Eye (tissue), 1 donor: ENCODE measurements around the gene ACTL7A.
"Not testable (repeated sequence)": the region's sequence is repeated elsewhere in the genome, so short reads cannot be mapped to it uniquely, and the experiment has no call there.

Experiments used
- DNase-seq: peaks from one replicate; pipeline ENCODE4 v3.0.0-alpha.2; 2015

Gene ACTL7A

GRCh38 chr9:108861997-108862396, at the start of gene ACTL7A:
Gene ACTL7A (plus strand): TSS chr9:108862266. CDS start chr9:108862323, 57 bp downstream.
- no peak for DNase-seq

GRCh38 chr9:108812396-108813025, 49.6 kb upstream of the ACTL7A start:
- DNase-seq: peak; percentile 55

DNA sequence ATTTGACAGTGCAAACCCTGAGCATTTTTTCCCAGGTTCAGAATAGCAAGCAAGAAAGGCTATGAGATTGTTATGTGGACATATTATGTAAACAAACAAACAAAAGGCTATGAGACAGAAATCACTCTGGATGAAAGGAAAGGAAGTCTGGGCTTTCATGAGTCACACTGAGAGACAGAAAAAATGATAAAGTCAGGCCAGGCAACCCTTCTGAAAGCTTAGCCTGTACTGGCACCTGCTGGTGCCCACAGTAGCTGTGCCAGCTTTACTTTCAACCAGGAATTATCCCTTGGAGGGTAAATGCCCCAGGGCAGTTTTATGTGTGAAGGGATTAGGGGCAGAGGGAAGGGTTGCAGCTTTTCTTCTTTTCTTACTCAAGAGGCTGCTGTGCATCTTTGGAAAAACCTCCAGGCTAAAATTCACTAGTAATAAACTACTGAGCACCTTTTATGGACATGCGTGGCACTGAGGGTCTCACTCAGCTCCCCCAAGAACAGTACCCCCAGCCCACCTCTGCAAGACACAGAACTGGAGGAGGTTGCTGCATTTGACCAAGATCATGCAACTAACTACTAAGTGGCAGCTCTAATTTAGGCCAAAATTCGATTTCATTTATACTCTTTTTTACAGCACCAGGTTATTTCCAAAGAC, 48.0 kb upstream of the ACTL7A start:
- DNase-seq: peak; percentile 12

DNA sequence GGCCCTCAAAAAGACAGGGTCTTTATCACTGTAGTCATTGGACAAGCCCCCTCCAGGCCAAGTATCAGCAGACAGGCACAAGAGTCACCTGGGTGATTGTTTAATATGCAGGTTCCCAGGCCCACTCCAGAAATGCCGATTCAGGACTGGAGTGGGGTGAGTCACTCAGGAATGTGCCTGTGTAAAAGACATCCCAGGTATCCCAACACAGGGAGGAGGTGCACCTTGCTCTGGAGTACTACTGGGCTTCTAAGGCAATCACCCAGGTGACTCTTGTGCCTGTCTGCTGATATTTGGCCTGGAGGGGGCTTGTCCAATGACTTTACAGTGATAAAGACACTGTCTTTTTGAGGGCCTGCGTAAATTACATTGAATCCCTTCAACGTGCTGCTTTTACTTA, 46.9 kb upstream of the ACTL7A start:
- DNase-seq: no peak

- DNase-seq: no peak
Measured at GRCh38 chr9:108816037-108816436, 46.0 kb upstream of the ACTL7A start.

DNA sequence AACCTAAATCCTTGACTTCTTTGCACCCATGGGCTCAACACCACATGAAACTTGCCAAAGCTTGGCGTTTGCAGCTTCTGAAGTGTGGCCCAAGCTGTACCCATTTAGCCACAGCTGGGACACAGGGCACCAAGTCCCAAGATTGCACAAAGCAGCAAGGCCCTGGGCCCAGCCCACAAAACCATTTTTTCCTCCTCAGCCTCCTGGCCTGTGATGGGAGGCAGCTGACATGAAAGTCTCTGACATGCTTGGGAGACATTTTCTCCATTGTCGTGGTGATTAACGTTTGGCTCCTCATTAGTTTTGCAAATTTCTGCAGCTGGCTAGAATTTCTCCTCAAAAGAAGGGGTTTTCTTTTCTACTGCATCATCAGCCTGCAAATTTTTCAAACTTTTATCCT, 38.2 kb upstream of the ACTL7A start:
- DNase-seq: no peak

- DNase-seq: no peak
Measured at GRCh38 chr9:108830272-108830671, 31.8 kb upstream of the ACTL7A start.

DNA sequence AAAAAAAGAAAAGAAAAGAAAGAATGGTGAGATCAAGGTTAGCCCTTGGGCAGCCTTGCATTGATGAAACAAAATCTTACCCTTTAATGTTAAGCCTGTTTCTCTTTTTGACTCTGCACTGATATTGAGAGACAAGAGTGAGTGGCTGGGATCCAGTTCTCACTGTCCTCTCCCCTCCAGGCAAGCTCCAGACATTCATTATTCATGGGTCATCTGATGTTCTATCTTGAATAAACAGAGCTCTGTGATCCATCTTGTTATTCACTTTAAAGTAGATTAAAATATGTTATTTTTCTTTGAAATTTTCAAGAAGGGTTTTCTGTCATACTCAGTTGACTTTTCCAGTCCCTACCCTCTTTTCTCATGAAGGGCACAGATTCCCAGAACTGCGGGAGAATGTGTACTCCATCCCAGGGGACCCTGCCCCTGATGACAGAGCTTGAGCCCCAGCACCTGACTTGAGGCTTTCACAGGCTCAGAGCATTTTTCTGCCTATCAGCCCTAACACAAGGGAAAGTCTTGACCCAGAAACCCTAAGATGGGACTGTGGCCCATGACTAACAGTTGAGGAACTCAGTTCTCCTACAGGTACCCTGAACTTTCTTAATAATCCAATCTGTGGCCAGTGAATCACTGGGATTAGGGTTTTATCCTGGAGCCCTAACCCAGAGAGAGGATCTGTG, 30.4 kb upstream of the ACTL7A start:
- peak; percentile 23 for DNase-seq

DNA sequence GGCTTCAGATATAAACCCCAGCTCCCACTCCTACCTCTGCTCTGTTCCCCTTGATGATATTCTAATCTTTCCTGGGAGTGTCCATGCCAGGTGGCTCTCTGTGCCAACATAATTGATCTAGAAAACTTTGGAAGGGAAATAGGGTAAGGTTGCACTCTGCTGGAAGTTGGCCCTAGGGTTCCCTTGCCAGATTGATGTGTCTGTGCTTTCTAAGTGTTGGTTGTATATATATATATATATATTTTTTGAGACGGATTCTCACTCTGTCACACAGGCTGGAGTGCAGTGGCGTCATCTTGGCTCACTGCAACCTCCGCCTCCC, 29.9 kb upstream of the ACTL7A start:
- DNase-seq: no peak

DNA sequence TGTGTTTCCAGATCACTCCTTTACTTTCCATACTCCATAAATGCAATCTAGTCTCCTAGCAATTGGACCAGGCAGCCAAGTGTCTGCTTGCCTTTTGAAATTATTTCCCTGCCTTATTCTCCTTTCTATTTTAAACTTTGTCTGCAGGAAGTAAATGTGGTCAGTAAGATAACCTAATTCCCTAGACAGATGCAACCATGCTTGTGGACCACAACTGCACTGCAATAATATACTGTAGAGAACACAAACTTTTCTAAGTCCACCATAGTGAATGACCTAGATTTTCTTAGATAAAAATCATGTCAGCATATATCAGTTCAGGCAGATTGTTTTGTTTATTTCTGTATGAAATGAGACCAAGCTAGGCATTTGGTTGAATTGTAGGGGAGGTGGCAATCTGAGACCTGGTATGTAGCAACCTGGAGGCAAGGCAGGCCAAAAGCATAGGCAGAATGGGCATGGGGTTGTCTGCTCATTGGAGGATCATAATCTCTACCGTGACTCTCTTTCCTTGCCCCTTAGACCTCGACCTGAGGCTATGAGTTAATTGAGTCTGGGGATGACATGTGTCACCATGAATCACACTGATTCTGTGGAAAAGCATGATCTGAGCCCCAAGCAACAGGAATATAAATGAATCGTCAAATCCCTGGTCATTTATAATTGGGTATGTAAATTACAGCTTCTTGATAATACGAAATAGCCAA, 27.0 kb upstream of the ACTL7A start:
- DNase-seq: peak; percentile 25

- no peak for DNase-seq
Measured at GRCh38 chr9:108835831-108836230, 26.2 kb upstream of the ACTL7A start.

DNA sequence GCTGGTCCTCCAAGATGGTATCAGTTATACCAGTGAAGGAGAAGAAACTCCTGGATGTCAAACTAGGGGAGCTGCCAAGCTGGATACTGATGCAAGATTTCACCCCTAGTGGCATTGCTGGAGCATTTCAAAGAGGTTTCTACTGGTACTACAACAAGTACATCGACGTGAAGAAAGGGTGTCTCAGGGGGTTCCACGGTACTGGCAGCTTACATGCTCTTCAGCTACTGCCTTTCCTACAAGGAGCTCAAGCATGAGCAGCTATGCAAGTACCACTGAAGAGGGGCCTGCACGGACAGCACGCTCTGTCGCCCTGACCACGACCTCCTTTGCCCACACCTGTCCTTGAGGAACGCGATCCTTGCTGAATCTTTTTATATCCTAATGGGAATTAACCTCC, 25.7 kb upstream of the ACTL7A start:
- DNase-seq: no peak

DNA sequence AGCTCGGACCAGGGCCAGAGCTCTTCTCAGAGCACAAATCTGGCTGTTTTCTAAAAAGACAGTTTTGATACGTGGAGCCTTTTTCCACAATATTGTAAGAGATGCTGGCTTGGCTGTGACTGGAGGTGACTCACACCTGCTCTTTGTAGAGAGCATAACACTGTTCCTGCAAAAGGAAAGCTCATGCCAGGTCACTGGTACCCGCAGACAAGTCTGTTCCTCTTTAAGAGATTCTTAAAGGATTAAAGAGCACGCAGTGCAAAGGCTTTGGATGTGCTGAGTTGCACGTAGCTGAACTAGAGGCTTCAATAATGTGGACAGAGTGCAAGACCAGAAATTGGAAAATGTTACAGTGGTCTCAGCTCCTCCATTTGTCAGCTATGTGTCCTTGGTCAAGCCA, 25.3 kb upstream of the ACTL7A start:
- DNase-seq: no peak

DNA sequence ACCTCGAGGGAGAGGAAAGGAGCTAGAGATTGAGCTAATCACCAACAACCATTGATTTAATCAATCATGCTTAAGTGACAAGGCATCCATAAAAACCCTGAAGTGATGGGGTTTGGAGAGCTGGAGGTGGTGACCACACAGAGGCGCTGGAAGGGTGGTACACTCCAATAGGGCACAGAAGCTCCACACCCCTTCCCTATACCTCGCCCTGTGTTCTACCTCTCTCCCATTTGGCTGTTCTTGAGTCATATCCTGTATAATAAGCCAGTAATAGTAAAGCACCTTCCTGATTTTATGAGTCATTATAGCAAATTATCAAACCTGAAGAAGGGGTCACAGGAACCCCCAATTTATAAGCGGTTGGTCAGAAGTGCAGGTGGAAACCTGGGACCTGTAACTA, 24.5 kb upstream of the ACTL7A start:
- no peak for DNase-seq

DNA sequence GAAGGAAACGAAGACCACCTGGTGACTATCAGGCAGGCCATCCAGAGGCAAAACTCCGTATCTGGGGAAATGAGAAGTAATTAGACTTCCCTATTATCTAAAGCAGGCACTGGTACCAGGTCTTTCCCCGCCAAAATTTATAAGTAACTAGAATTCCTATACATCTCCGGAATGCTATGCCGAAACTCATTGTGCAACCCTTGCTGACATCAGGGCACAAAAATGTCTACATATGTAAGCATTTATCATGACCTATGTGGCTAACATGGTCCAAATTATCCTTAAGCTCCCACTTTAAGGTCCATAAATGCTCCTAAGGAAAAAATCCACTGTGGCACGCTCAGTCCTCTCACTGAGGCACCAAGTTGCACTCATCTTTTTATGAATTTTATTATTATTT, 24.0 kb upstream of the ACTL7A start:
- no peak for DNase-seq

- not testable (repeated sequence) for DNase-seq
Measured at GRCh38 chr9:108839561-108839960, 22.5 kb upstream of the ACTL7A start.

- DNase-seq: peak; percentile 24
Measured at GRCh38 chr9:108842610-108843295, 19.3 kb upstream of the ACTL7A start.

DNA sequence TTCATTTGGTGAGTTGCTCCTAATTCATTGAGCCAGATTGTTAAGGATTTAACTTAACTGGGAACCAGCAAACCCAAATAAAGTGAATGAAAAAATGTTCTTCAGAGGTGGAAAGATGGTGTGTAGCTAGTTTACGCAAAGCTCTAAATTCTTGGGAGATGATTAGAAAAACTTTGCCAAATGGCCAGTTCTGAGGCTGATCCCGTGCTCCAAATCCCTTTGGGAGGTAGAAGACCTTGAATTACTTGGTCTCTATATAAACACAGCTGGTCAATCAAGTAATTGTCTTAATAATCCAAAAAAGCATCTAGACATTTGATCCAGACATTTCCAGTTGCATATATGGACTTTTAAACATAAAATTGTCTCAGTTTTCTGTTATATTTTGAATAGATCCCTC, 17.7 kb upstream of the ACTL7A start:
- DNase-seq: no peak

DNA sequence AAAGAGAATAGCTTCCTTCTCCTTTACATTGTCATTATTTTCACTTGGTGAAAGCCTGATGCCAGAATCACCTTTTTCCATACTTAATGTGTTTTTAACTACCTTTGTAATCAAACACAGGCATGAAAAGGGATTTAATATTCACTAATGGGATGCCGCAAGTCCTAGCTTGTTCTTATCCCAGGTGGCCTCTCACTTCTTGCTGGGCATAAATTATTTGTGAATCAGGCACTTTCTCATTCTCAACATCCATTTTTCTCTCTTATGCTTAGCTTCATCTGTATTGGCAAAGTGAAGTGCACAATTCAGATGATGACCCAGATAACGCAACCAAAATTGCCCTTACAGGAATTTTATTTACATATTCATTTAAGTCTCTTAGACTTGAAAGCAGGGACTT, 17.2 kb upstream of the ACTL7A start:
- DNase-seq: peak; percentile 36

- no peak for DNase-seq
Measured at GRCh38 chr9:108845507-108845906, 16.6 kb upstream of the ACTL7A start.

- DNase-seq: no peak
Measured at GRCh38 chr9:108845947-108846346, 16.1 kb upstream of the ACTL7A start.

GRCh38 chr9:108848296-108848695, 13.8 kb upstream of the ACTL7A start:
- DNase-seq: not testable (repeated sequence)

DNA sequence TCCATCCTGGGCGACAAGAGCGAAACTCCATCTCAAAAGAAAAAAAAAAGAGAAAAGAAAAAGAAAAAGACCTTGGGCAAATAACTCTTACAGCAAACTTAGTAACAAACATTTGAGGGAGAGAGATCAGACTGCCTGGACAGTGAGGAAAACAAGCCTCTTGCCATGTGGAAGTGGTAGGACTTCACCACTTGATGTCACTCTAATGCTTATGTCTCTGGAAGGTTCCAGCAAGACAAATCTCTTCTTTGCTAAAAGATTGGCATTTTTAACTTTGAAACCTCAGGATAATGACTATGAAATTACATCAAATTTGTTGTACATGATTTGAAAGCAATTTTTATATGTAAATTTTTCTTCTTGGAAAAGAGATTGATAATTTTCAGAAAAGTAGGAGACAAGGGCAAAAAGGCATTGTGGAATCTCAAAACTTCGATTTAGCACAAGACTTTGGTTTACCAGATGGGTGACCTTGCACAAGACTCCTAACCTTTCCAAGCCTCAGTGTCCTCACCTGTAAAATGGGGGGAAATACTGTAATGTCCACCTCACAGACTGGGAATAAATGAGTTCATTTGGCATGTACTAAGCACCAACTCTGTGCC, 11.7 kb upstream of the ACTL7A start:
- DNase-seq: peak; percentile 16
